KOPT-K1 (cell line): ENCODE measurements around the gene ZNF438.
"Not testable (repeated sequence)": the region's sequence is repeated elsewhere in the genome, so short reads cannot be mapped to it uniquely, and the experiment has no call there.

ENCODE experiments used
- H3K27ac ChIP-seq: fragments of 200-600 bp; sonication (generic); 2 replicates; pipeline ENCODE4 v1.5.1; 2016; ENCODE audit warnings: antibody characterized with exemption, mild to moderate bottlenecking, low read depth, low read length; ENCODE audit not compliant: poor library complexity, severe bottlenecking
- H3K36me3 ChIP-seq: fragments of 200-600 bp; sonication (generic); 2 replicates; pipeline ENCODE4 v1.5.1; 2017; ENCODE audit warnings: antibody characterized with exemption, mild to moderate bottlenecking, low read length, moderate library complexity; ENCODE audit not compliant: insufficient read depth
- H3K9me3 ChIP-seq: fragments of 200-600 bp; sonication (generic); 2 replicates; pipeline ENCODE4 v1.5.1; 2017; ENCODE audit warnings: antibody characterized with exemption, low read length, mild to moderate bottlenecking; ENCODE audit not compliant: insufficient read depth, poor library complexity, severe bottlenecking

Gene ZNF438

DNA sequence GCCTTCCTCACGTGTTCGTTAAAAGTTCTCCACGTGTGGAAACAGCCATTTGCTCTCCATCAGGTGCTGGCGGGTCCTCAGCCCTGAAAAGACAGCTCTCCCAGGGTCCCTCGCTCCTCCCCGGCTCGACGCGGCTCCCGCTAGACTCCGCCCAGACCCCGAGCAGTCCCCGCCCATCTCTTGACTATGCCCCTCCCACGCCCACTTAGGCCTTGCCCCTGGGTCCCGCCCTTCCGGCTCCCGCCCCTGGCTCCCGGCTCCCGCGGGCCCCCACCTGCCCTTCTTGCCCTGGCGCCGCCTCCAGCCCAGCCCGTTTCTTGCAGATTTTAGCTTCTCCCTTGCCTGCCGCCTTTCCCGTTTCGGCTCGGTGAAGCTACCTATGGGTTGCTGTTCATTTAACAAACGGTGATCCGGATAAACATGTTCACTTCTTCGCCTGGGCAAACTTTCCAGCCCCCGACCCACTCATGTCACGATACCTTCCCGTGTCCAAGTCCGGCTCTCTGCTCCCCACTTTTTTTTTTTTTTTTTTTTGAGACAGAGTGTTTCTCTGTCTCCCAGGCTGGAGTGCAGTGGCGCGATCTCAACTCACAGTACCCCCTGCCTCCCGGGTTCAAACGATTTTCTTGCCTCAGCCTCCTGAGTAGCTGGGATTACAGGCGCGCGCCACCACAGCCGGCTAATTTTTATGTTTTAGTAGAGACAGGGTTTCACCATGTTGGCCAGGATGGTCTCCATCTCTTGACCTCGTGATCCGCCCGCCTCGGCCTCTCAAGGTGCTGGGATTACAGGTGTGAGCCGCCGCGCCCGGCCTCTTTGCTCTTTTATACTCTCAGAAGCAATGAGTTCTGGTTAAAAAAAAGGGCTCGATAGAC, 830 bp upstream of the ZNF438 start:
- Histone ChIP-seq H3K9me3 (no peaks in the 10 kb centered on the region), H3K27ac (peak overlapping the region; percentile 98), H3K36me3 (no peaks in the 10 kb centered on the region)

DNA sequence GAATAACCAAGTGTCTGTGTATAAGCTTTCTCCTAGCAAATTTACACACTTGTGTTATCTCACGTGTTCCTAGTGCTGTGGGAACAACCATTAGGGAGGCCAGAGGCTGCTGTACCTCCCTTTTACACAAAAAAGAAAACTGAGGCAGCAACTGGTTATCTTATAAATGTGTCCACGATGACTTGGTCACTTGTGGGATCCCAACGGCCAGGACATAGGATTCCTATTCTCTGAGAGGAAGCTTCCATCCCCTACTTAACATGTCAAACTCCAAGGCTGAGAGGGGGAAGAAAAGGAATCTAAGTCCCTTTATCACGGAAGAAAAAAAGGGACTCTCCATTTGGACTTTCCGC, 484 bp downstream of the ZNF438 start:
- H3K9me3 ChIP-seq: no peaks in the 10 kb centered on the region
- peak overlapping the region; percentile 98 for H3K27ac ChIP-seq
- H3K36me3 ChIP-seq: no peaks in the 10 kb centered on the region

DNA sequence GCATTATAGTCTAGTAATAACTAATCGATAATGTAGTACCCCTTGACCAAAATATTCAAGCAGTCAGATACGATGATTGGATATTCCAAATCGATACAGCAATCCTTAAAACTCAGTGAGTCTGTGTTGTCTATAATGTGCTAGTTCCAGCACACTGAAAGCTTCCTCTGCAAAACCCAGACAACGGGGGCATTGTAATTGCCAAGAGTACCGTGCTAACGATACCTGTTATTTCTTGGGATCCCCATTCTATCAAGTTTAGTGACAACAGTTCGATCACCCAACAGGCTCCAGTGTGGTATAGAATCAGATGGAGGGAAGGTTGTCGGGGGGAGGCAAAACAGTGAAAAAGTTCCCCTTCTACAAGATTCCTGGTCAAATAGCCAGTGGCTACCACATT, 865 bp downstream of the ZNF438 start:
- Histone ChIP-seq H3K27ac (peak overlapping the region; percentile 98), H3K9me3 (no peaks in the 10 kb centered on the region)

DNA sequence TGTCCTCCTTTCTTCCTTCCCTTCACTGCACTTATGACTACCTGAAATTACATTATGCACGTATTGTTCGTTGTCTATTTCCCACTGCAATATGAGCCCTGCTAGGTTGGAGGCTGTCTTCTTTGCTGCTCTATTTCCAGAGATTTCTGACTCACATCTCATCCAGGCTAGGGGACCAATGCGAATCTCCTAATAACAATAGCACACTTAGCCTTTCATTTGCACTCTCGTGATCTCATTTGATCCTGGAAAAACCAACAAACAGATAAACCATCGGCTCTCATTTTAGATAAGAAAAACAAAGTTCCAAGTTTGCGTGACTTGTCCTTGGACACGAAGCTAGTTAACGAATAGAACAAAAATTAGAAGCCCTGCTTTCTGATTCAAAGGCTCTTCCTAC, 1.4 kb downstream of the ZNF438 start:
- no peaks in the 10 kb centered on the region for H3K9me3 ChIP-seq
- H3K36me3 ChIP-seq: no peaks in the 10 kb centered on the region
- H3K27ac ChIP-seq: no peak overlapping the region

More for the DNA sequence above, 865 bp downstream of the ZNF438 start:
- H3K36me3 ChIP-seq: no peaks in the 10 kb centered on the region

DNA sequence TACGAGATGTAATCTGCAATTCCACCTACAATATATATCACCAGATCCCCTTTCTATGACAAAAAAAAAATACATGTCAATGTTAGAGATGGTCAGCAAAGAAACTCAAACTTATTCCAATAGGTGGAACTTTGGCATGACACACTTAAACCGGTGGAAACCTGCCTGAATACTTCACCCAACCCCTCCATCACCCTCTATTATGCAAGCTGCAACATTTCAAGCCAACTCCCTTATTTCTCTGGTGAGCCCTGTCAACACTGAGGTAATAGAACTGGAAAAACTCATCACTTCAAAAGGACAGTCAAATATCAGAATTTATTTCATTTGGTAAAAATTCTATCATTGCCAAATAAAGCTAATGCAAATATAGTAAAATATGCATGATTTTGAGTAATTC, 3.6 kb downstream of the ZNF438 start:
- no peaks in the 10 kb centered on the region for H3K36me3 ChIP-seq
- H3K9me3 ChIP-seq: peaks cover 6% of the 10 kb centered on the region
- no peak overlapping the region for H3K27ac ChIP-seq

DNA sequence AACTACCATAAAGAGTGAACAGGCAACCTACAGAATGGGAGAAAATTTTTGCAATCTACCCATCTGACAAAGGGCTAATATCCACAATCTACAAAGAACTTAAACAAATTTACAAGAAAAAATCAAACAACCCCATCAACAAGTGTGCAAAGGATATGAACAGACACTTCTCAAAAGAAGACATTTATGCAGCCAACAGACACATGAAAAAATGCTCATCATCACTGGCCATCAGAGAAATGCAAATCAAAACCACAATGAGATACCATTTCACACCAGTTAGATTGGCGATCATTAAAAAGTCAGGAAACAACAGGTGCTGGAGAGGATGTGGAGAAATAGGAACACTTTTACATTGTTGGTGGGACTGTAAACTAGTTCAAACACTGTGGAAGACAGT, 5.4 kb downstream of the ZNF438 start:
- H3K9me3 ChIP-seq, H3K36me3 ChIP-seq, H3K27ac ChIP-seq: not testable (repeated sequence)

DNA sequence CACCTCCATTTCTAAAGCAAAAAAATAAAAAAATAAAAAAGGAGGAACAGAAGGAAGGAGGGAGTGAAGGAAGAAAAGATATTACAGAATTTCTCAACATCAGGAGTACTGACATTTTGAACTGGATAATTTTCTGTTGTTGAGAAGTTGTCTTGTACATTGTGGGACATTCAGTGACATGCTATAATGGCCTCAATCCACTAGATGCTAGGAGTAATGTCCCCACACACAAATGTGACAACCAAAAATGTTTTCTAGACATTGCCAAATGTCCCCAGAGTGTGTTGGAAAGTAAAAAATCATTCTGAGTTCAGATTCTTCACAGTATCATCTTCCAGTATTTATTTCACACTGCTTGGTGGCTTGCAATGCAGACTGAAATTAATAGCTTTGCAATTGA, 6.5 kb downstream of the ZNF438 start:
- no peak overlapping the region for H3K27ac ChIP-seq
- H3K9me3 ChIP-seq: peaks cover 6% of the 10 kb centered on the region
- no peaks in the 10 kb centered on the region for H3K36me3 ChIP-seq

DNA sequence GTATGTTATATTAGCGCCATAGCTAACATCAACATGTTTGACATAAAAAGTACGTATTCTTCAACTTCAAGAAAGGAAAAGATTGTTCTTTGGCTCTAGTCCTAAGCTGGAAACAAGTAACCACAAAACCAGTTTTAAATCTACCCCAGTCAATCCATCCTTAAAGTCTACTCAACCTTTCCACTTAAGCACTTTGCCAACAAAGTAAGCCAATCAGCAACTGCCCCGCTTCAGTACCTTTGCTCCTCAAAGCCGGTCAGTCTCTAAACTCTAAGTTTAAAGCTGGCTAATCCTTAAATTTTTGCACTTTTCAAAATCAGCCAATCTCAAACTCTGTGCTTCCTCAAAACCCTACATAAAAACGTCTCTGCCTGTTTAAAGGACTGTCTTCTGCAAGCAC, 8.1 kb downstream of the ZNF438 start:
- no peak overlapping the region for H3K27ac ChIP-seq
- H3K9me3 ChIP-seq: peaks cover 6% of the 10 kb centered on the region
- no peaks in the 10 kb centered on the region for H3K36me3 ChIP-seq

DNA sequence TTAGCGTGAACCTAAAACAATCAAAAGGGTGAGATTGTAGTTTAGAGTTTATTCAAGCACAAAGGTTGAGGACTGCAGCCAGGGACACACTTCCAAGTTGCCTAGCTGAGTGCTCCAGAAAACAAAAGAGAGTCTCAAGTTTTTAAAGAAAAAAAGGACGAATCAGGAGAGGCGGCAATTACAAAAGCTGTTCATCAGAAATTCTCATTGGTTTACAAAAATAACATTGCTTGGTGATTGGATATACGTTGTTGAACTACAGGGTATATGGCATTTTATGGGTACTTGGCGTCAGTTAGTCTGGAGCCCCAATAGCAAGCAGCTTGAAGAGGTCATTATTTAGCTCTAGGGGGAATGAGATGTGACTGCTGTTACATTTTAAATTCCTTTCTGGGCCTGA, 11.5 kb downstream of the ZNF438 start:
- H3K27ac ChIP-seq: no peak overlapping the region
- no peaks in the 10 kb centered on the region for H3K36me3 ChIP-seq
- H3K9me3 ChIP-seq: peaks cover 6% of the 10 kb centered on the region

DNA sequence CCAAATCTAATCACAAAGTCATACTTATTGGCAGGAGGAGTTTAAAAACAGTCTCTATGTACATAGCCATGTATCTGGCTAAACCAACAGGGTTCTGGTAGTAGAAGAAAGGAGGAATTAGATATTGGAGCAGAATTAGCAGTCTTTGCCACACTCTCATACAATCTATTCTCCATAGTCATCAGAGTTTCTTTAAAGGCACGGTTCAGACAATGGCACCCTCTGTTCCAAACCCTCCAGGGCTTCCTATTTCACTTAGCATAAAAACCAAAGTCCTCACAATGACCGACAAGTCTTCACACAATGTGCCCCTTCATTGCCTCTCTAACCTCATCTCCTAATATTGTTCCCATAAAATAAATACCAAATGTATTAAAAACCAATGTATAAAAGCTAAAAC, 12.7 kb downstream of the ZNF438 start:
- Histone ChIP-seq H3K9me3 (peaks cover 4% of the 10 kb centered on the region), H3K27ac (no peak overlapping the region)

DNA sequence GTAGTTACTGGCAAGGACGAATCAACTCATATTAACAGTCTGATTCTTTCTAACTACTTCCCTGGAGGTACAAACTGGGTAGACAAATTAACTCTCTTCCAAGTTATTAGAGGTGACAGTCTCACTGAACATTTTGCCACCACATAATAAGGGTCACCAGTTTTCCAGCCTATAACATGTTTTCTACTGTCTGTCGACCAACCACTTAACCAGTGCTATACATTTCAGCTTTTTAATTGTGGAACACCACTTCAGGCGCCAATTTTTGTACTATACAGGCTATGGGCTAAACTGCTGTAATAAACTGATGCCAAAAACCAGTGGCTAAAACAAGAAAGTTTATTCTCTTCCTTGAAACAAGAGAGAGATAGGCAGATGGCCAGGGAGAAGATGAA, 13.3 kb downstream of the ZNF438 start:
- Histone ChIP-seq H3K36me3 (no peaks in the 10 kb centered on the region), H3K9me3 (no peaks in the 10 kb centered on the region), H3K27ac (no peak overlapping the region)

More for the DNA sequence above, 12.7 kb downstream of the ZNF438 start:
- H3K36me3 ChIP-seq: no peaks in the 10 kb centered on the region

DNA sequence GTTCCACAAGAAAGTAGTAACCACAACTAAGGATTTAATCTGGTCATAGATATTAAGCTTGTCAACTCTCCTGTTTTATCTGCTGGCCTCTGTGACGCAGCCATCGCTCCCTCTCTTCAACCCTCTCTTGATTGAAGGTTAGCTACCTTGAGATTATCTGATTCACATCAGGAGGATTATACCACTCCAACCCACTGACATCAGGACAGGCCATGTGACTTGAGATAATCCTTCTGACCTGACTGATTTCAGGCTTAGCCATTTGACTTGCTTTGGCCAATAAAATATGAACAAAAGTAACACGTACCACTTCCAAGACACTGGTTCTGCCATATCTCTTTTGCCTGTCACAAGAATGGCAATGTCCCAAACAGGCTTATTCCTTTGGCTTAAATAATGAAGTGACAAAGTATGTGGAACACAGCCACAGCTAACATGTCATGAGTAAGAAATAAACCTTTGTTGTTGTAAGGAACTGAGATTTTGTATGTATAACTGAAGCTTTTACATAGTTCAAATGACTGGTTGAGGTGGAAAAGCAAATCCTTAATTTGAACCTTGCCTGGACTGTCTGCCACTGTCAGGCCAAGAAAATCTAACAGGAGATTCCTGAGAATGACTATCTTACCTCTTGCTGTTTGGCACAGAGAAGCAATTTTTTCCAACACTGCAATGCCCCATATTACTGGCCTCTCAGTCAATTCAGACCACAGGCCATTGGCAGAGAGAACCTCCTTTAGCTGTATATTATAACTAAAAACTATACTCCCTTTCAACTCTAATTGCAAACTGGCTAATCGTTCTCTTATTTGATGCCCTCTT, 13.9 kb downstream of the ZNF438 start:
- no peaks in the 10 kb centered on the region for H3K36me3 ChIP-seq
- no peaks in the 10 kb centered on the region for H3K9me3 ChIP-seq
- no peak overlapping the region for H3K27ac ChIP-seq

DNA sequence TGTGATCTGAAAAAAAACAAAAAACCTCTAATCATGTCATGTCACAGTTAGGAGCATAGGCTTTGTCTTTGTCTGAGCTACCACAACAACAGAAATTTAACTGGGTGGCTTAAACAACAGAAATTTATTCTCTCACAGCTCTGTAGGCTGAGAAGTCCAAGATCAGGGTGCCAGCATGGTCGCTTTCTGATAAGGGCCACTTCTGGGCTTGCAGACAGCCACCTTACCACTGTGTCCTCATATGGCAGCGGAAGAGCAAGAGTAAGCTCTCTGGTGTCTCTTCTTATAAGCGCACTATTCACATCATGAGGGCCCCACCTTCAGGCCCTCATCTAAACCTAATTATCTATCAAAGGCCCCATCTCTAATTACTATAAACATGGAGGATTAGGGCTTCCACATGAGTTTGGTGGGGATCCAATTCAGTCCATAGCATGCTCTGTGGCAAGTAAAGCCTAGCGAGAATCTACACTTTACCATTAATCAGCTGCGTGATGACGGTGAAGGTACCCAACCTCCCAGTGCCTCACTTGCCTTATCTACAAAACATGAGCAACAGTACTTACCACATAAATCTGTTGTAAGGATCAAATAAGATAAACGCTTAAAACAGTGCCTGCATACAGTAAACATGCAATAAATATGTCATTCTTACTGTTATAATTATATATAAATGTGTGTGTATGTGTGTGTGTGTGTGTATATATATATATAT, 17.3 kb downstream of the ZNF438 start:
- Histone ChIP-seq H3K9me3 (no peaks in the 10 kb centered on the region), H3K27ac (no peak overlapping the region), H3K36me3 (no peaks in the 10 kb centered on the region)

DNA sequence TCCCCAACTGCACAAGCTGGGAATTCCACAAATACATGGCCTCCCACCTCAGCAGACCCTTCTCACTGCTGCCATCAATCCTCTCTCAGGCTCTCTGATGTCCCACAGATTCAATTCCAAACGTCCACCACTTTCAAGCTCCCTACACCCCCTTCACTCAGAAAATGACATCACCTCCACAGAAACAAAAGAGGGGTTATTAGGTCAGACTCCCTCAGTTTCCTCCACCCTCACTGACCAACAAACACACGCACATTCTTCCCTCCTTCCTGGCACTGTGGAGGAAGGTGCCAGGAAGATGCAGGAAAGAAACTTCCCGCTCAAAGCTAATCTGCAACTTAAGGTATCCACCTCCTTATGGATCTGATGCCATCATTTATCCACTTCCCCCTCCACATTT, 18.3 kb downstream of the ZNF438 start:
- H3K27ac ChIP-seq: no peak overlapping the region
- no peaks in the 10 kb centered on the region for H3K36me3 ChIP-seq
- H3K9me3 ChIP-seq: no peaks in the 10 kb centered on the region

DNA sequence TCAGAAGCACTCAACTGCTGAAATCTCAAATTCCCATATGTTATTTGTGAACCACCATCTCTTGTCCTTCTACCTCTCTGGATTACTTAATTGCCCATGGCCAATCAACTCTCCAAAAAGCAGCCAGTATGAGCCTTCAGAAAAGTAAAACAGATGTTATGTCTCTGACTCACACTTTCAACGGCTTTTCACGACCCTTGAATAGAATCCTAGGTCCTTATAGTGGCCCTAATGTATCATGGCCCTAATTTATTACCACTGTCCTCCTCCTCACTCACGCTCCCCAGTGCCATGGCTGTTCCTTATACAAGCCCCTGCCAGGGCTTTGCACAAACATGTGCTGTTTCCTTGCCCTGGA, 20.0 kb downstream of the ZNF438 start:
- H3K36me3 ChIP-seq: no peaks in the 10 kb centered on the region
- no peak overlapping the region for H3K27ac ChIP-seq
- no peaks in the 10 kb centered on the region for H3K9me3 ChIP-seq
